Daoy (cell line): Measurements from ENCODE around the gene SLC25A29. TPM values are rescaled to one million over a fixed set of nuclear protein-coding genes. Genes with fewer than 3 reads are reported as not detected.
"Not testable (repeated sequence)": the region's sequence is repeated elsewhere in the genome, so short reads cannot be mapped to it uniquely, and the experiment has no call there.

Experiments
- DNase-seq: peaks from one replicate; pipeline ENCODE4 v3.0.0-alpha.2; 2015; ENCODE audit warnings: low read depth
- total RNA-seq: library from RNA; depleted of rRNA; stranded (reverse); fragments of >200 nt; shearing (Covaris generic); gene quantifications from 2 replicates; pipeline ENCODE4 v1.2.3, GENCODE V29; 2014; rRNA removed

SLC25A29 gene
- total RNA-seq = 30.7 and 34.7 TPM in 2 replicates

GRCh38 chr14:100306101-100306997 lies at the start of gene SLC25A29:
Gene SLC25A29 (minus strand): TSS chr14:100306444. CDS start chr14:100306232, 212 bp downstream.
- DNase-seq = peak; percentile 97

- DNase-seq = no peak
Observed at GRCh38 chr14:100350986-100351385, 44.7 kb upstream of the SLC25A29 start.

- DNase-seq = no peak
Observed at GRCh38 chr14:100350276-100350926, 44.2 kb upstream of the SLC25A29 start.

- DNase-seq = no peak
Observed at GRCh38 chr14:100348784-100349685, 42.8 kb upstream of the SLC25A29 start.

GRCh38 chr14:100348253-100348729 lies 42.0 kb upstream of the SLC25A29 start:
- no peak for DNase-seq

GRCh38 chr14:100346306-100347091 lies 40.3 kb upstream of the SLC25A29 start:
- DNase-seq = no peak

- no peak for DNase-seq
Observed at GRCh38 chr14:100345711-100346110, 39.5 kb upstream of the SLC25A29 start.

- not testable (repeated sequence) for DNase-seq
Observed at GRCh38 chr14:100344657-100345056, 38.4 kb upstream of the SLC25A29 start.

- DNase-seq = not testable (repeated sequence)
Observed at GRCh38 chr14:100342826-100343225, 36.6 kb upstream of the SLC25A29 start.

GRCh38 chr14:100342195-100342594 lies 36.0 kb upstream of the SLC25A29 start:
- DNase-seq = no peak

- DNase-seq = peak; percentile 86
Observed at GRCh38 chr14:100341301-100342031, 35.2 kb upstream of the SLC25A29 start.

- DNase-seq = no peak
Observed at GRCh38 chr14:100340423-100340813, 34.2 kb upstream of the SLC25A29 start.

GRCh38 chr14:100339766-100340422 lies 33.6 kb upstream of the SLC25A29 start:
- no peak for DNase-seq

- DNase-seq = no peak
Observed at GRCh38 chr14:100336618-100337530, 30.6 kb upstream of the SLC25A29 start.

GRCh38 chr14:100334904-100335303 lies 28.7 kb upstream of the SLC25A29 start:
- DNase-seq = no peak

- no peak for DNase-seq
Observed at GRCh38 chr14:100333827-100334226, 27.6 kb upstream of the SLC25A29 start.

GRCh38 chr14:100333311-100333710 lies 27.1 kb upstream of the SLC25A29 start:
- DNase-seq = no peak

- no peak for DNase-seq
Observed at GRCh38 chr14:100332797-100333196, 26.6 kb upstream of the SLC25A29 start.
